OCI-LY3 (cell line): ENCODE results near the gene UGT1A5.

ENCODE experiments used
- CTCF ChIP-seq: fragments of 200-600, 300-600 bp; sonication (generic); IDR thresholded peaks from 2 replicates; pipeline ENCODE4 v1.5.1; 2014; ENCODE audit warnings: antibody characterized with exemption, low read length, low read depth
- EZH2phosphoT487 ChIP-seq: fragments of 200-600 bp; shearing (Covaris generic); IDR thresholded peaks from 2 replicates; pipeline ENCODE4 v1.6.1; 2018; ENCODE audit warnings: antibody characterized with exemption, mixed run types, low read depth

DNA sequence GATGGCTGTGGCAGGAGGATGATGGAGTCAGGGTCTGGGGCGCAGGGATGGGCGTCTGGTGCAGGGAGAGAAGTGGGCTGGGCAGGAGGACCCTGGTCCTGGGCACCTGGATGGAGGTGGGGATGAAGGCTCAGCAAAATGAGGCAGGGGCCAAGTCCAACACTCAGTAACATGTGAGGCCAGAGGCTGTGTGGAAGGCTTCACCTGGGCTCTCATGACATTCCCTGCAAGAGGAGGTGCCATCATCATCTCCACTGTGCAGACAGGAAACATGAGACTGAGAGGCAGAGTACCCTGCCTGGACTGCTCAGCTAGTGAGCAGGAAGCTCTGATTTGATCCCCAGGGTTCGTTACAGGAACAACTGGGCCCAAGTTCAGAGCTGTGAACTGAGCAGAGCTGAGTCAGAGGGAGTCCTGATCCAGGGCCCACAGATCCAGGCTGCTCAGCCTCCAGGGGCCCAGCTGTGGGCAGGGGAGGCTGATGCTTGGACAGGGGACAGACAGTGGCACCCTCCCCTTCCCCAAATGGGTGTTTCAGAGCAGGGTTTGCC lies 104.7 kb downstream of the UGT1A5 start:
- TF ChIP-seq CTCF: no peak
- no peak for TF ChIP-seq EZH2phosphoT487
